IPS-20b (cell line): ENCODE data around the gene MBNL1.
A peak's percentile ranks its signal among the peaks of the same experiment; 100 is the strongest.

Source experiments
- H3K27ac ChIP-seq: one replicate; pipeline ENCODE4 v1.5.1; 2013; ENCODE audit warnings: low read length
- H3K27me3 ChIP-seq: 2 replicates; pipeline ENCODE4 v1.6.1; 2013; ENCODE audit warnings: mild to moderate bottlenecking, low read length, inconsistent platforms; ENCODE audit not compliant: insufficient read depth
- H3K36me3 ChIP-seq: 2 replicates; pipeline ENCODE4 v1.6.1; 2013; ENCODE audit warnings: low read depth, mild to moderate bottlenecking, inconsistent platforms, low read length, moderate library complexity; ENCODE audit not compliant: insufficient read depth
- H3K4me1 ChIP-seq: 2 replicates; pipeline ENCODE4 v1.6.1; 2013; ENCODE audit warnings: mild to moderate bottlenecking, control low read depth, inconsistent platforms, low read length, moderate library complexity; ENCODE audit not compliant: insufficient read depth
- H3K4me3 ChIP-seq: 2 replicates; pipeline ENCODE4 v1.5.1; 2013; ENCODE audit warnings: mild to moderate bottlenecking, low read length, inconsistent platforms
- H3K9ac ChIP-seq: 2 replicates; pipeline ENCODE4 v1.6.1; 2013; ENCODE audit warnings: low read depth, mild to moderate bottlenecking, inconsistent platforms, low read length, moderate library complexity
- H3K9me3 ChIP-seq: 2 replicates; pipeline ENCODE4 v1.6.1; 2013; ENCODE audit warnings: mild to moderate bottlenecking, low read depth, low read length, inconsistent platforms; ENCODE audit not compliant: insufficient read depth

MBNL1 gene

GRCh38 chr3:152268555-152269055, at the start of gene MBNL1:
MBNL1 (plus strand) TSS chr3:152268929; CDS start chr3:152300194, 31,265 bp downstream.
- H3K4me1 ChIP-seq = peaks cover 12% of the 10 kb centered on the region; the same call in 1 of the 2 replicates
- H3K27ac ChIP-seq = peak within 1 kb of the TSS; percentile 49
- no peaks in the 10 kb centered on the region for H3K36me3 ChIP-seq
- H3K9me3 ChIP-seq = no peaks in the 10 kb centered on the region
- peak within 1 kb of the TSS; percentile 87 for H3K9ac ChIP-seq
- H3K4me3 ChIP-seq = peak within 1 kb of the TSS; percentile 96
- H3K27me3 ChIP-seq = peaks cover 28% of the 10 kb centered on the region

GRCh38 chr3:152219216-152219615, 49.5 kb upstream of the MBNL1 start:
- Histone ChIP-seq H3K4me3 (no peak overlapping the region), H3K36me3 (no peaks in the 10 kb centered on the region), H3K9ac (no peak overlapping the region), H3K4me1 (no peaks in the 10 kb centered on the region), H3K27me3 (no peaks in the 10 kb centered on the region), H3K27ac (no peak overlapping the region), H3K9me3 (no peaks in the 10 kb centered on the region)

- Histone ChIP-seq H3K27me3 (no peaks in the 10 kb centered on the region), H3K27ac (no peak overlapping the region), H3K9me3 (no peaks in the 10 kb centered on the region), H3K4me3 (no peak overlapping the region), H3K36me3 (no peaks in the 10 kb centered on the region), H3K9ac (no peak overlapping the region), H3K4me1 (no peaks in the 10 kb centered on the region)
Observed at GRCh38 chr3:152219769-152220255, 48.9 kb upstream of the MBNL1 start.

- no peak overlapping the region for H3K4me3 ChIP-seq
- no peak overlapping the region for H3K9ac ChIP-seq
- no peaks in the 10 kb centered on the region for H3K27me3 ChIP-seq
- no peaks in the 10 kb centered on the region for H3K4me1 ChIP-seq
- no peaks in the 10 kb centered on the region for H3K9me3 ChIP-seq
- no peak overlapping the region for H3K27ac ChIP-seq
- H3K36me3 ChIP-seq = no peaks in the 10 kb centered on the region
Observed at GRCh38 chr3:152222327-152222726, 46.4 kb upstream of the MBNL1 start.

- H3K36me3 ChIP-seq = no peaks in the 10 kb centered on the region
- H3K4me3 ChIP-seq = no peak overlapping the region
- no peaks in the 10 kb centered on the region for H3K9me3 ChIP-seq
- H3K27me3 ChIP-seq = no peaks in the 10 kb centered on the region
- H3K4me1 ChIP-seq = no peaks in the 10 kb centered on the region
- H3K9ac ChIP-seq = no peak overlapping the region
- no peak overlapping the region for H3K27ac ChIP-seq
Observed at GRCh38 chr3:152225201-152225600, 43.5 kb upstream of the MBNL1 start.

- Histone ChIP-seq H3K27ac (no peak overlapping the region), H3K4me3 (no peak overlapping the region), H3K9me3 (no peaks in the 10 kb centered on the region), H3K9ac (no peak overlapping the region; the same call in 1 of the 2 replicates), H3K27me3 (no peaks in the 10 kb centered on the region), H3K4me1 (no peaks in the 10 kb centered on the region), H3K36me3 (no peaks in the 10 kb centered on the region)
Observed at GRCh38 chr3:152226176-152226575, 42.6 kb upstream of the MBNL1 start.

GRCh38 chr3:152227027-152227426, 41.7 kb upstream of the MBNL1 start:
- Histone ChIP-seq H3K36me3 (no peaks in the 10 kb centered on the region), H3K27ac (no peak overlapping the region), H3K4me3 (no peak overlapping the region), H3K9ac (no peak overlapping the region), H3K27me3 (no peaks in the 10 kb centered on the region), H3K4me1 (no peaks in the 10 kb centered on the region), H3K9me3 (no peaks in the 10 kb centered on the region)

GRCh38 chr3:152229692-152230091, 39.0 kb upstream of the MBNL1 start:
- no peak overlapping the region for H3K4me3 ChIP-seq
- H3K9me3 ChIP-seq = no peaks in the 10 kb centered on the region
- H3K4me1 ChIP-seq = no peaks in the 10 kb centered on the region
- no peak overlapping the region for H3K9ac ChIP-seq
- H3K27me3 ChIP-seq = no peaks in the 10 kb centered on the region
- no peak overlapping the region for H3K27ac ChIP-seq
- no peaks in the 10 kb centered on the region for H3K36me3 ChIP-seq

- H3K36me3 ChIP-seq = no peaks in the 10 kb centered on the region
- no peaks in the 10 kb centered on the region for H3K27me3 ChIP-seq
- no peak overlapping the region for H3K27ac ChIP-seq
- no peaks in the 10 kb centered on the region for H3K9me3 ChIP-seq
- H3K4me1 ChIP-seq = no peaks in the 10 kb centered on the region
- no peak overlapping the region for H3K9ac ChIP-seq
- no peak overlapping the region for H3K4me3 ChIP-seq
Observed at GRCh38 chr3:152230370-152230769, 38.4 kb upstream of the MBNL1 start.

GRCh38 chr3:152232001-152232400, 36.7 kb upstream of the MBNL1 start:
- no peak overlapping the region for H3K4me3 ChIP-seq
- no peak overlapping the region for H3K27ac ChIP-seq
- no peak overlapping the region for H3K9ac ChIP-seq
- no peaks in the 10 kb centered on the region for H3K4me1 ChIP-seq
- no peaks in the 10 kb centered on the region for H3K27me3 ChIP-seq
- H3K36me3 ChIP-seq = no peaks in the 10 kb centered on the region
- H3K9me3 ChIP-seq = no peaks in the 10 kb centered on the region

GRCh38 chr3:152232679-152233078, 36.0 kb upstream of the MBNL1 start:
- H3K9ac ChIP-seq = no peak overlapping the region
- no peak overlapping the region for H3K4me3 ChIP-seq
- no peaks in the 10 kb centered on the region for H3K27me3 ChIP-seq
- no peaks in the 10 kb centered on the region for H3K36me3 ChIP-seq
- H3K4me1 ChIP-seq = no peaks in the 10 kb centered on the region
- no peaks in the 10 kb centered on the region for H3K9me3 ChIP-seq
- no peak overlapping the region for H3K27ac ChIP-seq

GRCh38 chr3:152234657-152235375, 33.9 kb upstream of the MBNL1 start:
- Histone ChIP-seq H3K9me3 (no peaks in the 10 kb centered on the region), H3K27ac (no peak overlapping the region), H3K9ac (no peak overlapping the region), H3K27me3 (no peaks in the 10 kb centered on the region), H3K36me3 (no peaks in the 10 kb centered on the region), H3K4me3 (no peak overlapping the region), H3K4me1 (no peaks in the 10 kb centered on the region)
